ENCODE results near the gene CDRT4.
A peak's percentile ranks its signal among the peaks of the same experiment; 100 is the strongest.

Gene CDRT4

DNA sequence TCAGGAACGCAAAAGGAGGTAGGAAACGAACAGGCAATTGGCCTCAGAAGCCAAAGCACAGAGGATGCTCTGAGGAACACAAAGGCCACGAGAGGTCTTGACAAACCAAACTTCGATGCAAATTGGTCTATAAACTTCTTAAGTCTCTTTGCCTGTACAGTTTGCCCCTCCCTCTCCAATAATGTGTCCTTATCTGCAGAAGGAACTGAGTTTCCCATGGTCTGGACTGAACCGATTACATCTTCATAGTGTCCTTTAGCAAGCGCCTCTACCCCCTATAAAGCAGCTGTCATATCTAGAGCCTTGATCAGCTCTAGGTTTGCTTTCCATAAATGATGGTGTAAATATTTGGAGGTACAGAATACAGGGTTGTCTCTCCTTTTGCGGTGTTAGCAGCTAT, 3.1 kb upstream of the CDRT4 start:
- DNase-seq (ENCODE audit: low read depth, low spot score) = no peak
- ChIA-PET CTCF (interaction anchor here (0.9 to 2.1 kb wide), 6 partner anchors 11 to 212 kb away, joined by 3 to 9 read pairs (median 4); no protein-coding TSS in a partner anchor), POLR2A (no interaction called here)
- H3K4me3 ChIP-seq (ENCODE audit: low read depth, low read length) = no peak overlapping the region
- TF ChIP-seq, protein P1, sequence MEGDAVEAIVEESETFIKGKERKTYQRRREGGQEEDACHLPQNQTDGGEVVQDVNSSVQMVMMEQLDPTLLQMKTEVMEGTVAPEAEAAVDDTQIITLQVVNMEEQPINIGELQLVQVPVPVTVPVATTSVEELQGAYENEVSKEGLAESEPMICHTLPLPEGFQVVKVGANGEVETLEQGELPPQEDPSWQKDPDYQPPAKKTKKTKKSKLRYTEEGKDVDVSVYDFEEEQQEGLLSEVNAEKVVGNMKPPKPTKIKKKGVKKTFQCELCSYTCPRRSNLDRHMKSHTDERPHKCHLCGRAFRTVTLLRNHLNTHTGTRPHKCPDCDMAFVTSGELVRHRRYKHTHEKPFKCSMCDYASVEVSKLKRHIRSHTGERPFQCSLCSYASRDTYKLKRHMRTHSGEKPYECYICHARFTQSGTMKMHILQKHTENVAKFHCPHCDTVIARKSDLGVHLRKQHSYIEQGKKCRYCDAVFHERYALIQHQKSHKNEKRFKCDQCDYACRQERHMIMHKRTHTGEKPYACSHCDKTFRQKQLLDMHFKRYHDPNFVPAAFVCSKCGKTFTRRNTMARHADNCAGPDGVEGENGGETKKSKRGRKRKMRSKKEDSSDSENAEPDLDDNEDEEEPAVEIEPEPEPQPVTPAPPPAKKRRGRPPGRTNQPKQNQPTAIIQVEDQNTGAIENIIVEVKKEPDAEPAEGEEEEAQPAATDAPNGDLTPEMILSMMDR (IDR thresholded peaks at IDR 0.05; ENCODE audit: insufficient read depth, low read length, missing control alignments) = no peak

DNA sequence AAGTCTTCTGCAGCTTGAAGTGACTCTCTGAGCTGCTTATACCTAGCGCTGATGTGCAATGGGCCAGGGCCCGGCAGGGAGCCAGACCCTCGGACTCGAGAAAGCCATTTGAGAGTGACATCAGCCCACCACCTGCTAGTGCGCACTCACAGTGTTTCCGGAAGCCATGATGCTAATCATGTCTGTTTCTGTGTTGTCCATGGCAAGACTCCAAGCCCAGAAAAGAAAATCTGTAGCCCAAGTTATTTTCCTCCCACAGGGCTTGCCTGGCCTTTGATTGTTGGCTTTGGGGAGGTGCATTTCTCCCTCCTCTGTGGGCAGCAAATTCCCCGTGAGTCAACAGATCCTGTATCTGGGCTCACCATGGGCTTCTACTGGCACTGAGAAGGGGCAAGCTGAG, 1.8 kb upstream of the CDRT4 start:
- POLR2A ChIA-PET = no interaction called here
- H3K4me3 ChIP-seq (ENCODE audit: low read depth, low read length) = no peak overlapping the region
- TF ChIP-seq, protein P1 (IDR thresholded peaks at IDR 0.05; ENCODE audit: insufficient read depth, low read length, missing control alignments) = no peak
- peak; percentile 58 for DNase-seq (ENCODE audit: low read depth, low spot score)
- CTCF ChIA-PET = interaction anchor here (1.0 to 2.1 kb wide), 4 partner anchors 13 to 212 kb away, joined by 3 to 9 read pairs (median 5); no protein-coding TSS in a partner anchor

DNA sequence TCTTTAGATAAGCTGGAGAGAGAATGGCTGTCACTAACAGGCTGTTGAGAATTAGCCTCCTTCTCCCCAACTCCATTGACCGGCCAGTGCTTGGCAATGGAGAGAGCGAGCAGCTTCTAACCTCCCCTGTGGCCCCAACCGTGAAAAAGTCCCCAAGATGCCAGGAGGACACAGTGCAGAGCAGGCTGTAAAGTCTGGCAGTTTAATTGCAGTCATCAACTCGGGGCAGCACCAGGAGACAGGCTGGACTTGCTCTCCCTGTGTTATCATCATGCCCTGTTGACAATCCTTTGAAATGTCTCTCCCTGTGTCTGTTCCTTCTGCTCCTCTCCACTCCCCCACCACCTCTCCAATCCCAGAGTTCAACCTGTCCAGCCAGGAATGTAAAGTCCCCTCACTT, 705 bp upstream of the CDRT4 start:
- no peak overlapping the region for H3K4me3 ChIP-seq (ENCODE audit: low read depth, low read length)
- ChIA-PET POLR2A (no interaction called here), CTCF (interaction anchor here (0.7 to 1.2 kb wide), 3 partner anchors 11 to 31 kb away, joined by 3 to 5 read pairs (median 3); no protein-coding TSS in a partner anchor)
- TF ChIP-seq, protein P1 (IDR thresholded peaks at IDR 0.05; ENCODE audit: insufficient read depth, low read length, missing control alignments) = no peak
- DNase-seq (ENCODE audit: low read depth, low spot score) = no peak

DNA sequence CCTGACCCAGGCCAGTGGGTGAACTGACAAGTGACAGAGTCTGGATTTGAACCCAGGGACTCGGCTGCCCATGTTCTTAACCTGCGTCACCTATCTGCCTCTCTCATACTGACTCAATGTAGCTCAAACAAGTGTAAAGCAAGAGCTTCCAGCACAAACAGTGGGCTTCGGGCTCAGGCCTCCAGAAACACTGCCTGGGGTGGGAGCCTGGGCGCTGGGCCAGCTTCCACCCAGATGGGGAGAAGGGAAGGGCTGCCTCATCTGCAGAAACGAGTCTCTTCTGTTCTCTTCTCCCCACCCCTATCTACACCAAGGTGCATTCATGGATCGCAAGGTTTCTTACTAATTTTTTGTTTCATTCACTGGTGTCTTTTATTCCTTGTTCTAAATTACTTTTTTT, 1.3 kb downstream of the CDRT4 start:
- POLR2A ChIA-PET = no interaction called here
- TF ChIP-seq, protein P1 (IDR thresholded peaks at IDR 0.05; ENCODE audit: insufficient read depth, low read length, missing control alignments) = no peak
- CTCF ChIA-PET = interaction anchor here (1.0 to 1.2 kb wide), 3 partner anchors 9 to 208 kb away, joined by 4 to 5 read pairs (median 4); no protein-coding TSS in a partner anchor
- DNase-seq (ENCODE audit: low read depth, low spot score) = no peak
- H3K4me3 ChIP-seq (ENCODE audit: low read depth, low read length) = no peak overlapping the region

DNA sequence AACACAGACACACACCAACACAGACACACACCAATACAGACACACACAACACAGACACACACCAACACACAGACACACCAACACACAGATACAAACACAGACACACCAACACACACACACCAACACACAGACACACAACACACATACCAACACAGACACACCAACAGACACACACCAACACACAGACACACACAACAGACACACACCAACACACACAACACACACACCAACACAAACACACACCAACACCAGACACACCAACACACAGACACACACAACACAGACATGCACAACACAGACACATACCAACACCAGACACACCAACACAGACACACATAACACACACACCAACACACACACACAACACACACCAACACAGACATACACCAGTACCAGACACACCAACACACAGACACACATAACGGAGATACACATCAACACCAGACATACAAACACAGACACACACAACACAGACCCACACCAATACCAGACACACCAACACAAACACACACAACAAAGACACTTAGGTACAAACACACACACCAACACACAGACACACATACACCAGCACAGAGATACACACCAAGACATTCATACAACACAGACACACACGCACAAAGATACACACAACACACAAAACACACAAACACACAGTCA, 2.2 kb downstream of the CDRT4 start:
- ChIA-PET POLR2A (no interaction called here), CTCF (interaction anchor here (1.2 to 2.3 kb wide), 2 partner anchors 8 to 207 kb away, joined by 5 to 9 read pairs; no protein-coding TSS in a partner anchor)
- no peak for DNase-seq (ENCODE audit: low read depth, low spot score)
- TF ChIP-seq, protein P1 (IDR thresholded peaks at IDR 0.05; ENCODE audit: insufficient read depth, low read length, missing control alignments) = no peak
- no peak overlapping the region for H3K4me3 ChIP-seq (ENCODE audit: low read depth, low read length)

DNA sequence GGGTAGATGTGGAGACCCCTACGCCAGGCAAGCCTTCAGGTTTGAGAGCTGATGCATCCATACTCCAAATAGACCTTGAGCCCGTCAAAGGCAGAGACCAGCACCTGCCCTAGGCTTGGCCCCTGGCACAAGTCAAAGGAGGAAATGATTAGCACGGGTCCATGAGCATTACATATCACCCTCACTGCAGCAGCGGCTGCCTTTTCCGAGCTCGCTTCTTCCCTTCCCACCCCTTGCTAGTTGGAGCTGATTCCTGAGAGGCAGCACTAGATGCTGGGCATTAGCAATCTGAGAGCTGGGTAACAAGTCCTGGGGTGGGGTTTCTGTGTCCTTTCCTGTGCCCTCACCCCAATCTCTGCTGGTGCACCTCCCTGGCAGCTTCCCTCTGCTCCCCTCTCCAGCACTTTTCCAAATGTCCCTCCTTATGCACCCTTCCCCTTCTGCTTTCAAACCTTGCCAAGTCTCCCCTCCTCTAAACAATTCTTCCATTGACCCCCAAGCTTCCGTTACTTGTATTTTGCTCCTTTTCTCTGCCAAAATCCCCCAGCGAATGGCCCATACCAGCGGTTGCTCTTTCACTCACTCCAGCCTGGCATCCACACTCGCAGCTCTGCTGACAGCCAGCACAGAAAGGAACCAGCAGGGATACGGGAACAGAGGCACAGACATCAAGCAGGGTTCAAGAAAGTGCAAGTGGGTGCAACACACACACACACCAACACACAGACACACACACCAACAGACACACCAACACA, 3.0 kb downstream of the CDRT4 start:
- H3K4me3 ChIP-seq (ENCODE audit: low read depth, low read length) = no peak overlapping the region
- ChIA-PET POLR2A (no interaction called here), CTCF (interaction anchor here (1.0 to 2.6 kb wide), 4 partner anchors 14 to 206 kb away, joined by 3 to 17 read pairs (median 6); no protein-coding TSS in a partner anchor)
- no peak for DNase-seq (ENCODE audit: low read depth, low spot score)
- TF ChIP-seq, protein P1 (IDR thresholded peaks at IDR 0.05; ENCODE audit: insufficient read depth, low read length, missing control alignments) = no peak

Data from AG04449 (cell line).